Sigmoid colon (tissue), 4 donors: ENCODE results near the gene NMT1.

Experiments used
- CTCF ChIP-seq, 4 experiments: fragments of 450-650 bp in 3 of 4; fragments of 200-600 bp in 1 of 4; IDR thresholded peaks; one replicate each; pipeline ENCODE4 v1.5.1; 2016 to 2019; ENCODE audit warnings: antibody characterized with exemption in 4 of 4, mild to moderate bottlenecking in 3 of 4, moderate library complexity in 2 of 4
- POLR2A ChIP-seq, 2 donors: fragments of 450-650 bp; IDR thresholded peaks; one replicate each; pipeline ENCODE4 v1.6.1; 2016; ENCODE audit warnings: antibody characterized with exemption in 2 of 2, mild to moderate bottlenecking in 2 of 2, moderate library complexity in 2 of 2
- POLR2AphosphoS5 ChIP-seq, 4 donors: sonication (generic); formaldehyde crosslinking; IDR thresholded peaks; one replicate each; pipeline ENCODE4 v1.6.1; 2017; ENCODE audit warnings: antibody characterized with exemption in 4 of 4

- TF ChIP-seq CTCF (IDR thresholded peaks at IDR 0.05) (no peak), POLR2A (IDR thresholded peaks at IDR 0.05) (no peak), POLR2AphosphoS5 (IDR thresholded peaks at IDR 0.05) (no peak)
These were observed 35.8 kb downstream of the NMT1 start for GRCh38 chr17:45096926-45097325.
